Type B pancreatic cell (in vitro differentiated cells): ENCODE results near the gene C1QTNF4. TPM values are rescaled to one million over a fixed set of nuclear protein-coding genes. Genes with fewer than 3 reads are reported as not detected.
"Not testable (repeated sequence)": the region's sequence is repeated elsewhere in the genome, so short reads cannot be mapped to it uniquely, and the experiment has no call there.

Experiments
- DNase-seq: peaks from one replicate; pipeline ENCODE4 v3.0.0; 2021; ENCODE audit warnings: mixed read lengths; ENCODE audit not compliant: unreplicated experiment; ENCODE audit errors: extremely low spot score
- H3K27ac Mint-ChIP-seq: 2 replicates; pipeline ENCODE4 v1.8.0; 2021; ENCODE audit warnings: mild to moderate bottlenecking, mixed read lengths
- H3K27me3 Mint-ChIP-seq: 2 replicates; pipeline ENCODE4 v1.8.0; 2021; ENCODE audit warnings: mixed read lengths
- H3K36me3 Mint-ChIP-seq: 2 replicates; pipeline ENCODE4 v1.8.0; 2021; ENCODE audit warnings: mixed read lengths
- H3K4me1 Mint-ChIP-seq: one replicate; pipeline ENCODE4 v1.8.0; 2021; ENCODE audit warnings: mixed read lengths; ENCODE audit not compliant: unreplicated experiment
- H3K4me3 Mint-ChIP-seq: 2 replicates; pipeline ENCODE4 v1.8.0; 2021; ENCODE audit warnings: mild to moderate bottlenecking, mixed read lengths
- H3K9me3 Mint-ChIP-seq: 2 replicates; pipeline ENCODE4 v1.8.0; 2021; ENCODE audit warnings: mixed read lengths
- CTCF ChIP-seq: fragments of 200-600 bp; sonication (generic); conservative IDR thresholded peaks from 2 replicates; pipeline ENCODE4 v1.5.0; 2021; ENCODE audit warnings: antibody characterized with exemption, mild to moderate bottlenecking
- total RNA-seq: library from RNA; stranded (reverse); gene quantifications from 2 replicates; pipeline ENCODE4 v1.2.1, GENCODE V29; 2021; ENCODE audit warnings: low replicate concordance

C1QTNF4 gene
- total RNA-seq, 1 donor from 2014 or later: 11.7 TPM

- Mint-ChIP-seq H3K4me3 (no peak overlapping the region), H3K27me3 (no peaks in the 10 kb centered on the region), H3K27ac (no peak overlapping the region), H3K36me3 (peaks cover 12% of the 10 kb centered on the region), H3K9me3 (no peaks in the 10 kb centered on the region), H3K4me1 (peaks cover 5% of the 10 kb centered on the region)
- DNase-seq: no peak
- TF ChIP-seq CTCF: no peak
These were observed 23.4 kb downstream of the C1QTNF4 start for GRCh38 chr11:47570651-47571356.

GRCh38 chr11:47569646-47570045 lies 24.6 kb downstream of the C1QTNF4 start:
- no peak overlapping the region for H3K4me3 Mint-ChIP-seq
- no peaks in the 10 kb centered on the region for H3K9me3 Mint-ChIP-seq
- TF ChIP-seq CTCF: no peak
- H3K27ac Mint-ChIP-seq: no peak overlapping the region
- DNase-seq: no peak
- H3K36me3 Mint-ChIP-seq: peaks cover 12% of the 10 kb centered on the region
- peaks cover 5% of the 10 kb centered on the region for H3K4me1 Mint-ChIP-seq
- no peaks in the 10 kb centered on the region for H3K27me3 Mint-ChIP-seq

GRCh38 chr11:47566149-47566698 lies 28.0 kb downstream of the C1QTNF4 start:
- Mint-ChIP-seq H3K36me3 (peaks cover 3% of the 10 kb centered on the region), H3K9me3 (no peaks in the 10 kb centered on the region), H3K4me1 (peaks cover 5% of the 10 kb centered on the region), H3K27me3 (no peaks in the 10 kb centered on the region), H3K4me3 (peak overlapping the region; percentile 88), H3K27ac (peak overlapping the region; percentile 75)
- no peak for DNase-seq
- no peak for TF ChIP-seq CTCF

GRCh38 chr11:47565340-47566148 lies 28.7 kb downstream of the C1QTNF4 start, which contains the start of gene PTPMT1:
PTPMT1 (plus strand) TSS chr11:47565599; CDS start chr11:47565623, 24 bp downstream.
- peak; percentile 83 for DNase-seq
- Mint-ChIP-seq H3K9me3 (no peaks in the 10 kb centered on the region), H3K36me3 (no peaks in the 10 kb centered on the region), H3K27ac (peak within 1 kb of the TSS; percentile 75), H3K4me3 (peak within 1 kb of the TSS; percentile 88), H3K27me3 (no peaks in the 10 kb centered on the region), H3K4me1 (peaks cover 5% of the 10 kb centered on the region)
- no peak for TF ChIP-seq CTCF

GRCh38 chr11:47564933-47565339 lies 29.3 kb downstream of the C1QTNF4 start:
- H3K27ac Mint-ChIP-seq: peak overlapping the region; percentile 29

GRCh38 chr11:47564366-47564765 lies 29.8 kb downstream of the C1QTNF4 start:
- H3K27me3 Mint-ChIP-seq, H3K4me1 Mint-ChIP-seq, DNase-seq, H3K36me3 Mint-ChIP-seq, H3K9me3 Mint-ChIP-seq, H3K27ac Mint-ChIP-seq: not testable (repeated sequence)
- peak overlapping the region; percentile 51 for H3K4me3 Mint-ChIP-seq

More at GRCh38 chr11:47564933-47565339, 29.3 kb downstream of the C1QTNF4 start:
- no peaks in the 10 kb centered on the region for H3K27me3 Mint-ChIP-seq
- peak overlapping the region; percentile 88 for H3K4me3 Mint-ChIP-seq
- H3K36me3 Mint-ChIP-seq: no peaks in the 10 kb centered on the region
- no peak for TF ChIP-seq CTCF
- H3K9me3 Mint-ChIP-seq: no peaks in the 10 kb centered on the region
- DNase-seq: no peak
- H3K4me1 Mint-ChIP-seq: peaks cover 5% of the 10 kb centered on the region

GRCh38 chr11:47562393-47562792 lies 31.8 kb downstream of the C1QTNF4 start:
- H3K4me1 Mint-ChIP-seq, H3K9me3 Mint-ChIP-seq, H3K27ac Mint-ChIP-seq, H3K4me3 Mint-ChIP-seq, H3K27me3 Mint-ChIP-seq, H3K36me3 Mint-ChIP-seq, DNase-seq: not testable (repeated sequence)
